Common myeloid progenitor, CD34-positive (primary cell): ENCODE data around the gene RPAP3.
A peak's percentile ranks its signal among the peaks of the same experiment; 100 is the strongest.

Experiments used
- CTCF ChIA-PET: fragments of 350-600 bp; sonication (Branson Sonifier 250); formaldehyde crosslinking; loops from one replicate; lab custom pipeline; 2021; ENCODE audit warnings: antibody characterized with exemption; lab: Charles Lee
- POLR2A ChIA-PET: fragments of 350-600 bp; sonication (Branson Sonifier 250); formaldehyde crosslinking; loops from one replicate; lab custom pipeline; 2021; ENCODE audit warnings: antibody characterized with exemption; lab: Charles Lee
- DNase-seq, 3 donors: peaks; one replicate each; pipeline versions ENCODE4 v3.0.0 to v3.0.0-alpha.2; 2013
- H3K27ac ChIP-seq, 2 experiments: 1 replicate in 1 of 2; 2 replicates in 1 of 2; pipeline ENCODE4 v1.7.0; 2013; ENCODE audit warnings: inconsistent platforms in 2 of 2, low read length in 2 of 2, mild to moderate bottlenecking in 2 of 2, low read depth in 1 of 2, moderate library complexity in 1 of 2; ENCODE audit not compliant: severe bottlenecking in 2 of 2, insufficient read depth in 1 of 2, poor library complexity in 1 of 2
- H3K27me3 ChIP-seq, 5 experiments: replicated peaks in 2 of 5; 1 replicate in 3 of 5; 2 replicates in 2 of 5; pipeline versions ENCODE4 v1.6.1 to v1.7.0; 2013; ENCODE audit warnings: low read length in 4 of 5, mild to moderate bottlenecking in 2 of 5, moderate library complexity in 2 of 5, inconsistent platforms in 1 of 5; ENCODE audit not compliant: insufficient read depth in 5 of 5, control insufficient read depth in 4 of 5
- H3K36me3 ChIP-seq, 4 experiments: 1 replicate in 2 of 4; 2 replicates in 2 of 4; pipeline versions ENCODE4 v1.6.1 to v1.7.0; 2013; ENCODE audit warnings: low read length in 3 of 4, control low read depth in 1 of 4, mild to moderate bottlenecking in 1 of 4; ENCODE audit not compliant: control insufficient read depth in 4 of 4, insufficient read depth in 4 of 4
- H3K4me1 ChIP-seq, 4 experiments: 1 replicate in 3 of 4; 2 replicates in 1 of 4; pipeline versions ENCODE4 v1.6.1 to v1.7.1; 2013; ENCODE audit warnings: low read length in 3 of 4, mild to moderate bottlenecking in 3 of 4, control low read depth in 1 of 4, inconsistent platforms in 1 of 4, moderate library complexity in 1 of 4; ENCODE audit not compliant: control insufficient read depth in 4 of 4, insufficient read depth in 4 of 4; ENCODE audit errors: control extremely low read depth in 1 of 4
- H3K4me3 ChIP-seq, 7 experiments: 1 replicate in 4 of 7; 2 replicates in 3 of 7; pipeline versions ENCODE4 v1.5.1 to v1.7.0; 2013; ENCODE audit warnings: mild to moderate bottlenecking in 7 of 7, low read length in 6 of 7, moderate library complexity in 6 of 7, inconsistent platforms in 2 of 7, low read depth in 2 of 7, control low read depth in 1 of 7; ENCODE audit not compliant: insufficient read depth in 4 of 7, control insufficient read depth in 1 of 7; ENCODE audit errors: extremely low read depth in 1 of 7
- H3K9me3 ChIP-seq, 5 experiments: 1 replicate in 4 of 5; 2 replicates in 1 of 5; pipeline versions ENCODE4 v1.6.1 to v1.7.1; 2013; ENCODE audit warnings: low read length in 4 of 5, mild to moderate bottlenecking in 2 of 5, inconsistent platforms in 1 of 5, low read depth in 1 of 5, moderate library complexity in 1 of 5; ENCODE audit not compliant: control insufficient read depth in 4 of 5, insufficient read depth in 2 of 5; ENCODE audit errors: control extremely low read depth in 1 of 5
- WGBS: methylation state at CpG from one replicate; pipeline ENCODE4 v1.1.5; 2013; ENCODE audit not compliant: insufficient coverage; 5-methylcytosine and 5-hydroxymethylcytosine counted together

RPAP3 gene

GRCh38 chr12:47711448-47711847, 5.6 kb upstream of the RPAP3 start:
- WGBS: 94% methylated on average over 5 of the region's 5 CpGs
- no peaks in the 10 kb centered on the region for H3K9me3 ChIP-seq
- ChIA-PET POLR2A (no interaction called here), CTCF (interaction anchor here (0.7 to 23.2 kb wide), 9 partner anchors 12 to 124 kb away, joined by 3 to 664 read pairs (median 6); partner anchors contain the start of gene SLC48A1)
- H3K4me3 ChIP-seq: no peak overlapping the region
- DNase-seq: no peak
- peaks cover 28 to 49% (median 42%) of the 10 kb centered on the region in 4 experiments for H3K4me1 ChIP-seq
- no peaks in the 10 kb centered on the region for H3K27me3 ChIP-seq
- no peak overlapping the region for H3K27ac ChIP-seq
- H3K36me3 ChIP-seq: no peaks in the 10 kb centered on the region

GRCh38 chr12:47710278-47710677, 4.4 kb upstream of the RPAP3 start:
- POLR2A ChIA-PET: no interaction called here
- Histone ChIP-seq H3K27ac (no peak overlapping the region), H3K27me3 (no peaks in the 10 kb centered on the region), H3K4me1 (peaks cover 32 to 49% (median 40%) of the 10 kb centered on the region in 4 experiments), H3K9me3 (no peaks in the 10 kb centered on the region), H3K4me3 (no peak overlapping the region), H3K36me3 (no peaks in the 10 kb centered on the region)
- DNase-seq: no peak
- CTCF ChIA-PET: interaction anchor here (0.6 to 23.2 kb wide), 9 partner anchors 26 to 1643 kb away, joined by 3 to 664 read pairs (median 6); partner anchors contain the start of gene SLC48A1

- Histone ChIP-seq H3K27me3 (no peaks in the 10 kb centered on the region), H3K36me3 (no peaks in the 10 kb centered on the region), H3K27ac (no peak overlapping the region), H3K4me3 (peak overlapping the region in 1 of 7 experiments; percentile 10), H3K4me1 (peaks cover 36 to 55% (median 45%) of the 10 kb centered on the region in 4 experiments), H3K9me3 (no peaks in the 10 kb centered on the region)
- DNase-seq: peak in 2 of 3 donors; percentile 44 to 54
- no CpG with 5 or more reads among the region's 2 CpGs for WGBS
- CTCF ChIA-PET: interaction anchor here (0.6 to 23.2 kb wide), 7 partner anchors 33 to 1642 kb away, joined by 3 to 664 read pairs (median 10); partner anchors contain the start of gene SLC48A1
- POLR2A ChIA-PET: no interaction called here
These were observed 3.8 kb upstream of the RPAP3 start for GRCh38 chr12:47709671-47710070.

GRCh38 chr12:47709237-47709636, 3.4 kb upstream of the RPAP3 start:
- ChIA-PET POLR2A (no interaction called here), CTCF (interaction anchor here (1.5 to 23.2 kb wide), 5 partner anchors 33 to 126 kb away, joined by 5 to 664 read pairs (median 16); partner anchors contain the start of gene SLC48A1)
- Histone ChIP-seq H3K9me3 (no peaks in the 10 kb centered on the region), H3K36me3 (no peaks in the 10 kb centered on the region), H3K4me3 (peak overlapping the region in 2 of 7 experiments; percentile 10 to 33), H3K27ac (no peak overlapping the region), H3K27me3 (no peaks in the 10 kb centered on the region), H3K4me1 (peaks cover 36 to 58% (median 47%) of the 10 kb centered on the region in 4 experiments)
- DNase-seq: peak in 1 of 3 donors; percentile 13
- 100% methylated on average over 1 of the region's 4 CpGs for WGBS

GRCh38 chr12:47707905-47708543, 2.2 kb upstream of the RPAP3 start:
- 41% methylated on average over 5 of the region's 5 CpGs for WGBS
- ChIA-PET CTCF (interaction anchor here (0.8 to 23.2 kb wide), 12 partner anchors 8 to 133 kb away, joined by 3 to 664 read pairs (median 4); partner anchors contain the start of gene SLC48A1), POLR2A (no interaction called here)
- H3K27ac ChIP-seq: peak overlapping the region in 1 of 2 experiments; percentile 91
- peak in 2 of 3 donors; percentile 13 to 24 for DNase-seq
- H3K36me3 ChIP-seq: no peaks in the 10 kb centered on the region
- H3K27me3 ChIP-seq: no peaks in the 10 kb centered on the region
- H3K4me1 ChIP-seq: peaks cover 36 to 58% (median 47%) of the 10 kb centered on the region in 4 experiments
- no peaks in the 10 kb centered on the region for H3K9me3 ChIP-seq
- peak overlapping the region in 3 of 7 experiments; percentile 49 to 88 (median 80) for H3K4me3 ChIP-seq

- Histone ChIP-seq H3K4me3 (peak overlapping the region in 3 of 7 experiments; percentile 56 to 88 (median 80)), H3K9me3 (no peaks in the 10 kb centered on the region), H3K36me3 (peaks cover 0 to 3% (median 0%) of the 10 kb centered on the region in 4 experiments), H3K27me3 (no peaks in the 10 kb centered on the region), H3K4me1 (peaks cover 36 to 58% (median 47%) of the 10 kb centered on the region in 4 experiments), H3K27ac (peak overlapping the region in 1 of 2 experiments; percentile 91)
- CTCF ChIA-PET: interaction anchor here (0.7 to 23.2 kb wide), 13 partner anchors 9 to 134 kb away, joined by 3 to 664 read pairs (median 4); partner anchors contain the start of gene SLC48A1
- DNase-seq: no peak
- POLR2A ChIA-PET: no interaction called here
These were observed 1.5 kb upstream of the RPAP3 start for GRCh38 chr12:47707355-47707754.

- no peaks in the 10 kb centered on the region for H3K27me3 ChIP-seq
- H3K27ac ChIP-seq: peak overlapping the region; percentile 43 to 91
- no peaks in the 10 kb centered on the region for H3K9me3 ChIP-seq
- H3K4me3 ChIP-seq: peak overlapping the region; percentile 55 to 88 (median 80)
- H3K36me3 ChIP-seq: peaks cover 0 to 9% (median 5%) of the 10 kb centered on the region in 4 experiments
- DNase-seq: no peak
- peaks cover 34 to 50% (median 43%) of the 10 kb centered on the region in 4 experiments for H3K4me1 ChIP-seq
- 5% methylated on average over 8 of the region's 9 CpGs for WGBS
- ChIA-PET CTCF (interaction anchor here (0.9 to 2.1 kb wide), 3 partner anchors 10 to 61 kb away, joined by 3 to 7 read pairs (median 3); no protein-coding TSS in a partner anchor), POLR2A (interaction anchor here (0.5 kb wide), 1 partner anchor 1488 kb away, joined by 5 read pairs; no protein-coding TSS in a partner anchor)
These were observed 633 bp downstream of the RPAP3 start for GRCh38 chr12:47705229-47705565.
